GM18499 (cell line): ENCODE results near the gene VEGFA.

Experiments
- ATAC-seq: cut with Tn5 transposase; IDR thresholded peaks from one replicate; pipeline ENCODE4 v1.9.1; 2021; ENCODE audit warnings: moderate number of reproducible peaks; ENCODE audit not compliant: insufficient read depth, unreplicated experiment

VEGFA gene

DNA sequence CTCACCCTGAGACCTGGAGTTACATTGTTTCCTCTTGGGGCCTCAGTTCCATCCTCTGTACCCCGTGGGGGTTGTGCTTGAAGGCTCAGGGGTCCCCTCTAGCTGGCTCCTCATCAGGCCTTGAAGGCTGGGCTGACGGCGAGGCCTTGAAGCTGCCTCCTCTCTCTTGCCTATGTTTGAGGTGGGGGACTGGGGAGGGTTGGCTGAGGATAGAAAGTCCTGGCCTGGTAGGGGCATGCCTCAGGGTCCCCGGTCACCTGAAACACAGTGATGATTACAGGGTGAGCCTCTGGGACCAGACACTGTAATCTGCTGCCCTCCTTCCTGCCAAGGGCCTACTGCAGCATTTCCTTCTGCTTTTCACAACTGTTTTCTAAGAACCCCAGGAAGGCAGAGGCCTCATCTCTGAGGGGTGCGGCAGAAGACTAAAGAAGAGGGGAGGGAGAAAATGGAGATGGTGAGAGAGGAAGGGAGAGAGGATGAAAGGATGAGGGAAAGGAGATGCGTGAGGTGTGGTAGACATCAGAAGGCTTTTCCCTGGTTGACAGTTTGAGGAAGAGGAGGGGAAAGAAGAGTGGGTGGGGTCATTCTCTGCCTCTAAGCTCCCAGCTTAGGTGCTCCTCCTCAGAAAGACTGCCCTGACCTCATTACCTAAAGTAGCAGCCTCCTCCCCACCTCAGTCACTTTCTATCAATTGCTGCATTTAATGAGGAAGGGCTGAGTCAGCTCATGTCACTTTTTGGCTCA is 29.7 kb downstream of the VEGFA start:
- no peak for ATAC-seq

DNA sequence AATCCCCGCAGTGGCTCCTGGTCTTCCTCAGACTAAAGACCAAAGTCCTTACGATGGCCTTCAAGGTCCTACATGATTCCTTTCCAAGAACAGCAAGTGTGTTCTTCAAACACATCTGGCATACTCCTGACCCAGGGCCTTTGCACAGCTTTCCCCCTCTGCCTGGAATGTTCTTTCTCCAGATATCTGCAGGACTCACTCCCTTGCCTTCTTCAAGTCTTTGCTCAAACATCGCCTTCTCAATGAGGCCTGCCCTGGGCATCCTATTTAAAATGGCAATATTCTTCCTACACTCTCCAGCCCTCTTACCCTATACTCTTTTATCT is 30.2 kb downstream of the VEGFA start:
- ATAC-seq: no peak

DNA sequence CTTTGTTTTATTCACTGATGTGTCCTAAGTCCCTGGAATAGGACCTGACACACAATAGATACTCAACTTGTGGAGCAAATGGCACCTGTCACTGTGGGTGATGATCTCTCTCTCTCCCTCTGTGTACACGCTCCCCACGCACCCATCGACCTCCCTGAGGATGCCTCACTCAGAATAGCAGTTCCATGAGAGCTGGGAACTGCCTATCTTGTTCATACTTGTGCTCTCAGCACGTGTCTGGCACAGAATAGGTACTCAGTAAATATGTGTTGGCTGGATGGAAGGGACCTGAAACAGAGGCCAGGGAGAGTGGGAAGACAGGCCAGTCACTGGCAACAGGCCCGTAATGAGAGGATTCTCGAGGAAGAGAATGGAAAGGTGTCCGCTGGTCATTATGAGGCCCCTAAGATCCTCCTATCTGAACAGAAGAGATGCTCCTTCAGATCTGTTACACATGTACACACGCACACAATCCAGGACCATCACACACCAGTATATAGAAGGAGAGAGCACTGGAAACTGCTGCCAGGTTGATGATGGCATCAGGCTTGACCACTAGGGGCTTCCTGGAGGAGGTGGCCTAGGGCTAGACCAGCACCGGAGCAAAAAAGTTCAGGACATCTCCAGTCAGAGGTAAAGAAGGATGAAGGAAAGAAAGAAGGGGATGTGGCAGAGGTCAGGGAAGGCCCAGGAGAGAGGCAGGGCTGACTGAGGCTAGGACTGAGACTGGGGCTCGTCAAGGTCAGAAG is 30.9 kb downstream of the VEGFA start:
- ATAC-seq: no peak

DNA sequence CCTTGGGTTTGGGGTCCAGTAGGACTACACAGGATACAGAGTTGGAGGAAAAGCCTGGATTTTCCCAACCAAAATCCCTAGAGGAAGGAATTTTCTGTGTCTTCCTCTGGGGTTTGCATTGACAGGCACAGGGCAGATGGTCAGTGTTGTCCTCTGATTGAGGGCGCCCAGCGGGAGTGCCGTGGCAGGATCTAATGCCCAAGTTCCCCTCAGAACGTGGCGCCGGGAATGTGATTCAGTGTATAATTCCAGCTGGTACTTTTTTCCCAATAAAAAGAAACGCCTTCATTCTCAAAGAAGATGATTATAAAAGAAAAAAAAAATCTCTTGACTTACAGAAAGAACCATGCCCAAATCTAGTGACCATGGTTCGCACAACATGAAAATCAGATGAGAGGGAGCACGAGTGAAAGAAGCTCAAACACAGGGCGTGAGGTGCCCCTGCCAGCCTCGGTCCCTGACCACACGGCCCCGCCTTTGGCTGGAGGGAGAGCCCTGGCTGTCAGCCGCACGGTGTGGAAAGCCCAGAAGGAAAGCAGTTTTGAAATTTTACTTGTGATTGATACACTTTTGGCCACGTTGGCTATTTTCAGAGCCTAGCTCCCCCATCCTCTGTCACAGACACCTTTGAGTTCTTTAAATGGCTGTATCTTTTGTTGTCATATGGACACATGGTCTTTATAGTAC is 31.6 kb downstream of the VEGFA start:
- ATAC-seq: no peak

DNA sequence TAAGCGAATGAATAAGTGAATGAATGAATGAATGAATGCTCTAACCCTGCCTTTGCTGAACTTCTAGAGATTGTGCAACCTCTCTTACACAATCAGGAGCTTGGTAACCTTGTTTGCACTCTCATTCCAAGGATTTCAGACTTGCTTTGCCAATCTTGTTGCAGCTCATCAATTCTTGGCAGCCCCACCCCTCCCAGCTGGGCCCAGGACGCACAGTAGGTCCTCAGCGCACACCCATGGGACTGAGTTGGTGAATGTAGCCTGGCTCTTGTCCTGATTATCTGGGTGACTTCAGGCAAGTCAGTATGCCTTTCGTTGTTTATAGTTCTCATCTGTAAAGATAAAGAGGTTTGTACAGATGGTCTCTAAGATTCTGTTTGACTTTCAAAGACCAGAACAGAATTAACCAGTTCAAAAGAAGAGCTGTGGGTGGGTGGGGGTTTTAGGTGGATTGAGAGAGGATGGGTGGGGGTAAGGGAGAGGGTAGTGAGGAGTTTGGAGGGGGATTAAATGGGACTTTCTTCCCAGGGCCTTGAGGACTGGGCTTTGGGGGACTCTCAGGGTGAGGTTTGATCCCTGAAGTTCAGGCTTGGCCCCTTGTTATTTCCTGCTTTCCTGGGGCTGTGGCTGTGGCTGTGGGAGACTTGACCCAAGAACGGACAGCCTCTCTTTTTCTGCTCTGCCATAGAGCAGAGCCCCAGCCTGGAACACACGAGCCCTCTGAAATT is 33.2 kb downstream of the VEGFA start:
- no peak for ATAC-seq

DNA sequence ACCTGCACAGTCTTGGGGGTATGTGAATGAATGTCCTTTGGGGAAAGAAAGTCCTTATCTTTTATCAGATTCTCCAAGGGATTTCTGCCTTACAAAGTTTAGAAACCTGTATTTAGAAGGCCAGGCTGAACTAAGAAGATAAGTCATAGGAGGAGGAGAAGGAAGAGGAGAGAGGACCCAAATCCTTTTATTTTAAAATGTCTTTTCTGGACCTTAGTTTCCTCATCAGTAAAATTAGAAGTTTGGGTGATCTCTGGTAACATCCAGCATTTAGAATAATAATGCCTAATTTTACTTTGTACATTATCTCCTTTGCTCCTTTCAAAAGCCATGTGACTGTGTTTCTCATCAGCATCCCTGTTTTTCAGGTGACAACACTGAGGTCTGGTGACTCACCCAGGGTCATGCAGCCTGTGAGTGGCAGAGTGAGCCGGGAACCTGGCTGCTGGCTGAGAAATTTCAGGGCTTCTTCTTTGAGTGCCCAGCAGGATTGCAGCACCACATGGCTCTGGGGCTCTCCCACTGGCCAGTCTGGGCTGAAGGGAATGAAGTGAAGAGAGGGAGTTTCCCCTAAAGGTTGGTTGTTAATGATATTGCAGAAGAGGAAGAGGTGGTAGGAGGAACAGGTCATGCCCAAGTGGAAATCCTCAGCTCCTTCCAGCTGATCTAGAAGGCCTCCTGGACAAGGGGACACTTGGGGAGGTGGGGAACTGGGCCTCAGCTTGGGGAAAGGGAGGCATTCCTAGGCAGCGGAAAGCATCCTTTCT is 34.0 kb downstream of the VEGFA start:
- no peak for ATAC-seq

DNA sequence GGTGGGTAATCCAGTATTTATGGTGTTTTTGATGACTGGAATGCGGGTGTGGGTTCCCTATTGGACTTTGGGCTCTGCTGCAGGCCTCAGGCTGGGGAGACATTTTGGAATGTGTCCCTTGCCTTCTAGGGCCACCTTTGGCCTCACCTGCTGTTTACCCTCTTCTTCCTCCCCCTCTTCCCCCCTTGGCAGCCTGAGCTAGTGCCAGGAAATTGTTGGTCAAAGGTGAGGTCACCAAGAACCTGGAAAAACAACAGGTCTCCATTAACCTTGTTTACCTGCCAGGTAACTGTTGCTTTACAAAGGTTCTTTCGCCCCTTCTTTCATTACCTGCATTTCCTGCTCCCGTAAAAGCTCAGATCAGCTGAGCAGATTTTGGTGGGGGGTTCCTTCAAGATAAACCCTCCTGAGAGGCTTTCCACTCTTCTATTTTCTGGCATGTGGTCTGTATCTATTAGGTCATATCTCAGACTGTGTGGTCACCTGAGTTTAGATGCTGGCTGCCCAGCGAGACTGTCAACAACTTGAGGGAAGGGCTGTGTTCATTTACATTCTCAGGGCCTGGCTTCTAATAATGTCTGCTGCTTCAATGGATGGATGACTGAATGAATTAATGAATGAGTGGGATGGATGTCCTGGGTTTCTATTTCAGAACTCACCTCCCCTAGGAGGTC is 34.7 kb downstream of the VEGFA start:
- ATAC-seq: no peak

DNA sequence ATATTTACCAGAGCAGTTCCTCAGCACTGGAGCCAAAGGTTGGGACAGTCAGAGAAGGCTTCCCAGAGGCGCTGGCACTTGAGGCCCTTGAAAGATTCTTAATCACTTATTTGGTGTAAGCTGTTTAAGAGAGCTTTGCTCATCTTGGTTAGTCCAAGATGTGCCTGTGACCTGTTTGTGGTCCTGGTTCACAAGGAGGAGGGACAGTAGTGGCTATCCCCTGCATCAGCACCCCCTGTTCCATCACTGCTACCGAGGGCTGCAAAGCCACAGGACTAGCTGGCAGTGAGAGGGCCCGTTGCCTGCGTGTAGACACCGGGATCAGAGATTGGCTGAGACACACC is 35.7 kb downstream of the VEGFA start:
- no peak for ATAC-seq

DNA sequence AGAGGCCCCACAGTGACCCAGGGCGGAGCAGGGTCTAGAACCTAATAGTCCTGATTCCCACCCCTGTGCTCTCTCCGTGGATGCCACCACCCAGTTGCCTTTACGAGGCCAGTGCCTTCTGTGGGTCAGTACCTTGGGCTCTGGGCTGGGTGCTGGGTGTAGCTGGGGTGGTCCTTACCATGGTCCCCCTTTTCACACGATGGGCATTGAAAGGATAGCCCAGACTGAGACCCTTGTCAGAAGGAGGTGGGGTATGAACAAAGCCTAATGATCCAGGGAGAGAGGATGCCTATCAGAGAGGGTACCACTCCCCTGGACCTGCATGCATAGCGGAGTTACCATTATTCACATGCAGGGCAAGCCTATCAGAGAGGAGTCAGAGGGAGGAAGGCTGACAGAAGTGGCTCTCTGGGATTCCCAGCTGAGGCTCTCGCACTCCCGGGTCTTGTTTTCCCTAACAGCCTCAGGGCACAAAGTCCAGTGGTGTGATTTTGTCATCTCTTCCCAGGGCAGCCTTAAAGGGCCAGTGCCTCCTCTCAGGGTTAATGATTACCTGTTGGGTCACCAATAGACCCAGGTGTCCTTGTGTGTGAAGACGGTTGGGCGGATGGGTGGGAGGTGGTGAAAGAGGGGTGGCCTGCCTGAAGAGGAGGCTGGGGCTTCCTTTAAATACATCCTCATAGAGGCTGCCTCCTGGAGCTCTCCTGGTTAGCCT is 36.2 kb downstream of the VEGFA start:
- ATAC-seq: no peak

DNA sequence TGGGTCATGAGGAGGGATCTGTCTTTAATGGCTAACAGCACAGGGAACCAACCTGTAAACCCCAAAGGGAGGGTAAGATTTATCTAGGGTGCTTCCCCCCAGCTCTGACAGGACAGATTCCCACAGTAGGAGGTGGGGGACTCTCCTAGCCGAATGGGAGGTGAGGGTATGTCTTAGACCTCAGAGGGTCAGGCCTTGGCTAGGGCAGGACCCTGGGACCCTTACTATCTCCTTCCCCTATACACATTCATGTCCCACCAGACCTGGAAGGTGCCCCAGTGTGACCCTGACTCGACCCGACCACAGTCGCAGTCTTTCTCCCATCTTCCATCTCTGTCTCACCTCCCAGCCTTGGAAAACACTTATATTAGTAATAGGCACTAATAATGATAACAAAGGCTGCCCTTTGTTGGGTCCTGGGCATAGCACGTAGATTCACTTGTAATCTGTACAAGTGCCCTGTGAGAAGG is 36.8 kb downstream of the VEGFA start:
- no peak for ATAC-seq

DNA sequence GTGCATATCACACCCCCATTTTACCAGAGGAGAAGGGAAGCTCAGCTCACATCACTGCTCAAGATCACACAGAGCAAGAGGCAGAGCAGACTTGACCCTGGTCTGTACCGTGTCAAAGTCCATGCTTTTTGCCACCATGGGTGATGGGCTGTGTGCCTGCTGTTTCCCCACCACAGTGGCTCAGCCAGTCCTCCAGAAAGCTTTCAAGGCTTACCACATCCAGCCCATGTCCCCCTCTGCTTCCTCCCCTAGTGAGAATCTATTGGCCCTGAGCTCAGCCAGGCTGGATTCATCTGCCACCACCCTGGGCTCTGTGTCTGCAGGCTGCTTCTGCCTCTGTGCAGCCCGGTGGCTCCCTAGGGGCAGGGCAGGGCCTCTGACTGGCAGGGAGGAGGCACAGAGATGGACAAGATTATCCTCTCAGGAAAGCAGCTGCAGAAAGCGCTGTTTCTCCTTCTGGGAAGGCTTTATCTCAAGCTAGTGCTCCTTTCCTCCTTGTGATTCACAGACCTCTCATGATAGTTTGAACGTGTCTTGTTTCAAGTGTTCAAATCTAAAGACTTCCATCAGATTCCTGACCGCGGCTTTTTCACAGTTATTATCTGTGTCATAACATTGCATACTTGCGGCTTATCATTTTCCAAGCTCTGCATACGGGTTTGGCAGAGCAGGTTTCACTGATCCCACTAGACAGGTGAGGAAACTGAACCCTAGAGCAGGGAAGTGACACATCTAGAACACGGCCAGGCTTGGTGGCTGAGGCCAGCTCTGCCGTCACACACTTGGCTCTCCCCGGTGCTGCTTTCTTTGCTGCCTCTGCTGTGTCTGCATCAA is 37.4 kb downstream of the VEGFA start:
- ATAC-seq: no peak

DNA sequence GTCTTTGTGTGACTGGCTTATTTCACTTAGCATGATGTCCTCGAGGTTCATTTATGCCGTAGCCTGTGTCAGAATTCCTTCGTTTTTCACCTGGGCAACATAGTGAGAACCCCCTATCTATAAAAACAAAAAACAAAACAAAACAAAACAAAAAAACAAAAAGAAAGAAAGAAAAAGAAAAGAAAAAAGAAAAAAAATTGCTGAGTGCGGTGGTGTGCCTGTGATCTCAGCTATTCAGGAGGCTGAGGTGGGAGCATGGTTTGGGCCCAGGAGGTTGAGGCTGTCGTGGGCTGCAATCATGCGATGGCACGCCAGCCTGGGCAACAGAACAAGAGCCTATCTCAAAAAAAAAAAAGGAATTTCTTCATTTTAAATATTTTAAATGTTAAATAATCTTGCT is 38.4 kb downstream of the VEGFA start:
- no peak for ATAC-seq

DNA sequence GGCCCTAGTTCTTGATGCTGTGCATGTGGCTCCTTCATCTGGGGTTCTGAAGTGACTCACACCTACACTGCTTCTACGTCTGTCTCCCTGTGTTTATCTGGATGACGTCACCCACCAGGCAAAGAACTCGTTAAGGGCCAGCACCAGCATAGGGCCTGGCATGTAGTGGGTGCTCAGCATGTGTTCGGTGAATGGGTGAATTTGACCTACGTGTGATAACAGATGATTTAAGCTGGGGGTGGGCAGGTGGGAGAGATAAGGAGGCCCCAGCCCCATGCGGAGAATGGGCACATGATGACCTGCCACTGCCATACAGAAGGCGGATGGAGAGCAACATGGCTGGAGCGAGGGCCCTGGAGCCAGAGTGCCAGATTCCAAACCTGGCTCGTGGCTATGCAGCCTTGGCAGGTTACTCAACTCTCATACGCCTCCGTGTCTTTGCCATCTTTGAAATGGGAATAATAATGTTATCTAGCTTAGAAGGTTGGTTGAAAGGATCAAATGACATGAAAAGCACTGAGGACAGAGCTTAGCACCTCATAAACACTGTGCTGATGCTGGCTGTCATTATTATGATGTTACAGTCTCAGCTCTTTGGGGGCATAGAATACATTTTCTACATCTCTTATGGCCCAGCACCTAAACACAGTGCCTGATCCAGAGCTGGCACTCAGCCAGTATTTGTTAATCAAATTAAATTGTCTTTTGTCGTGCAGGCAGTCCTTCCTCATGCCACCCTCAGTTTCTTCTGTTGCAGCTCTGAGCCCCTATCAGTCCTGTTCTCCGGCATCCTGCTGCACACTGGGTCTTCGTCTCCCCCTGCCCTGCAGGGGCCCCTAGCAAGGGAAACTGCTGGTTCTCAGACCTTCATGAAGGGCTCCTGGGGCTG is 39.6 kb downstream of the VEGFA start:
- ATAC-seq: no peak

DNA sequence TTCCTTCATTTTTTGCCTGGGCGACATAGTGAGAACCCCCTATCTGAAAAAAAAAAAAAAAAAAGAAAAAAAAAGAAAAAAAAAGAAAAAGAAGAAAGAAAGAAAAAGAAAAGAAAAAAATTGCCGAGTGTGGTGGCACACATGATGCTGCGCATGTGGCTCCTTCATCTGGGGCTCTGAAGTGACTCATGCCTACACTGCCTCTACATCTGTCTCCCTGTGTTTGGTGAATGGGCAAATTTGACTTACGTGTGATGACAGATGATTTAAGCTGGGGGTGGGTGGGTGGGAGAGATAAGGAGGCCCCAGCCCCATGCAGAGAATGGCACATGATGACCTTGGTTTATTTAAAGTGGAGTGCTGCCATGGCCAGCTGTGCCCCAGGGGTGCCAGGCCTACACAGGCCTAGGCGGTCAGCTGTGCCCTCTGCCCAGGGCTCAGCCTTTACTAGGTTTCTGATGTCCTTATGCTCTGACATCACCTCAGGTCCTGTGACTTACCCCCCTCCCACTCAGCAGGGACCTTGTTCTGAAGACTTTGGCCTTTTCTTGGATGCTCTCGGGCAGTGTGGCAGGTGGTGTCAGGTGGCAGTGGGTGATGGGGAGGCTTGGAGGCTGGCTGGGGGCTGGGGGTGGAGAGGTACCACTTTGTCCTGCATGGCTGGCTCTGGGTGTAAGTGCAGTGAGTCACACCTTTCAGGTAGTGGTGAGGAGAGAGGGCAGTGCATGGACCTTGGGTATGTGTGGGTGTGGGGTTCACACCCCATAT is 41.1 kb downstream of the VEGFA start:
- no peak for ATAC-seq

DNA sequence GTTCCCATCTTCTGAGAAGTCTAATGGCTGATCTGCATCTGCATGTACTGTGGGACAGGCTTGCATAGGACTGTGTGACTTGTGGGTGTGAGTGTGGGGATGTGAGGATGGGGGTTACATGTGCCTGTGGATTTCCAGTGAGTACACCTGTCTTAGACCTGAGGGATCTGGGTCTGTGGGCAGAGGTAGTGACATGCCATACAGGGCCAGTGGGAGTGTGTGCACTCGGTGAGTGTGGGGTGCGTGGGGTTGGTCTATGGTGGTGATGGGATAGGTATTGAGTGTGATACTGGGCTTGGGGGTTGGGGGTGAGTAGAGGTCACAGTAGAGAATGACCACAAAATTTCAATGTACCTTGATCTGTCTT is 41.7 kb downstream of the VEGFA start:
- ATAC-seq: no peak

DNA sequence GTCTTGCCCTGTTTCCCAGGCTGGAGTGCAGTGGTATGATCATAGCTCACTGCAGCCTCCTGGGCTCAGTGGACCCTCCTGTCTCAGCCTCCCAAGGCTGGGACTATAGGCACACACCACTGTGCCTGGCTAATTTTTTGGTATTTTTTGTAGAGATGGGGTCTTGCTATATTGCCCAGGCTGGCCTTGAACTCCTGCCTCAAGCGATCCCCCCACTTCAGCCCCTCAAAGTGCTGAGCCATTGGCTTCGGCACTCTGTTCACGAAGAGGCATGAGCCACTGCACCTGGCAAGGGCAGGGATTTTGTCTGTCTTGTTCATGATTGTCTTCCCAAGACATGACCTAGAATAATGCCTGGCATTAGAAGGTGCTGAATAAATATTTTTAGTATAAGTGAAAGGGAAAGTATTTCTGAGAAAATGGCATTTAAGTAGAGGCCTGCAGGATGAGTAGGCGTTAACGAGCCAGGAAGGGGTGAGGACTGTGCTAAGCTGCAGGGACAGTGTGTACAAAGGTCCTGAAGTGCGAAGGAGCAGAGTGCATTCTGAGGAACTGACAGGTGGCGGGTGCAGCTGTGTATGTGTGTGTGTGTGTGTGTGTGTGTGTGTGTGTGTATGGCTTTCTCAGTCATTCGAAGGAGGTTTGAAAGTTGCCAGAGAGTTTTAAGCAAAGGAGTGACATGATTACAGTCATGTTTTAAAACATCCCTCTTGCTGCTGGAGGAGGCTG is 43.0 kb downstream of the VEGFA start:
- ATAC-seq: no peak
